NCI-H748 (cell line): Measurements from ENCODE around the gene TSHR.
A peak's percentile ranks its signal among the peaks of the same experiment; 100 is the strongest.

ENCODE experiments used
- DNase-seq: peaks from one replicate; lab custom pipeline; 2025; ENCODE audit not compliant: unreplicated experiment; lab: John Stamatoyannopoulos, UW

The TSHR gene

GRCh38 chr14:81132468-81132867 is 177.0 kb downstream of the TSHR start:
- peak; percentile 81 for DNase-seq

DNA sequence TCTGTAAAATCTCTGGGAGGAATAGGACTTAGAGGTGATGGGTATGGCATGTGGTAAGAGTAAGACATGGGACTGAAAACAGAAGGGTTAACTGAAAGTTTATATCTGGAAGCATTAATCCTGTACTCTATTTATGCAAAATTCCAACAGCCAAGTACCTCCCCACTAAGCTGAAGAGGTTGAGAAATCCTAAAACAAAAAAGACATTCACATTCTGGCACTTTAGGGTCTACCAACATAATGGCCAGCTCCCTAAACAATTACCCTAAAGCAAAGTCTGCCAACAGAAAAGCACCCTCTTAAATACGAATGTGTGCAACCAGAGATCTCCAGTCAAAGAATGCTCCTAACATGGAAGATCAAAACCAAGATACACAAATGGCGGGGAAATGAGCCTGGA is 178.0 kb downstream of the TSHR start:
- DNase-seq: no peak

- no peak for DNase-seq
Measured at GRCh38 chr14:81137316-81137715, 181.9 kb downstream of the TSHR start.

- DNase-seq: no peak
Measured at GRCh38 chr14:81138429-81138828, 183.0 kb downstream of the TSHR start.

DNA sequence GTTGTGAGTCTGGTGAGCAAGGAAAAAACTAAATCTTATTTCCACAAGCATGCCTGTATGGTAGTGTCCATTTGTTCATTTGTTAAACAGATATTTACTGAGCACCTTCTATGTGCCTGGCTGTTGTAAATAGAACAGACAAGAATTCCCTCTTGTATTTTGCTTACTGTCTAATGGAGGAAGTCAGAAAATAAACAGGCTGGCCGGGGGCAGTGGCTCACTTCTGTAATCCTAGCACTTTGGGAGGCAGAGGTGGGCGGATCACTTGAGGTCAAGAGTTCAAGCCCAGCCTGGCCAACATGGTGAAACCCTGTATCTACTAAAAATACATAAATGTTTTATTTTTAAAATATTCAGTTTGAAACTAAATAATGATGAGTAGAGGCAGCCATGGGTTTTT is 186.0 kb downstream of the TSHR start:
- DNase-seq: no peak

DNA sequence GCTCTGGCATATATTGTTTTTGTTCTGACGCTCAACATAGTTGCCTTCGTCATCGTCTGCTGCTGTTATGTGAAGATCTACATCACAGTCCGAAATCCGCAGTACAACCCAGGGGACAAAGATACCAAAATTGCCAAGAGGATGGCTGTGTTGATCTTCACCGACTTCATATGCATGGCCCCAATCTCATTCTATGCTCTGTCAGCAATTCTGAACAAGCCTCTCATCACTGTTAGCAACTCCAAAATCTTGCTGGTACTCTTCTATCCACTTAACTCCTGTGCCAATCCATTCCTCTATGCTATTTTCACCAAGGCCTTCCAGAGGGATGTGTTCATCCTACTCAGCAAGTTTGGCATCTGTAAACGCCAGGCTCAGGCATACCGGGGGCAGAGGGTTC is 188.4 kb downstream of the TSHR start:
- no peak for DNase-seq

- DNase-seq: peak; percentile 19
Measured at GRCh38 chr14:81144824-81145603, 189.6 kb downstream of the TSHR start.

- DNase-seq: peak; percentile 14
Measured at GRCh38 chr14:81147140-81147897, 191.9 kb downstream of the TSHR start.

DNA sequence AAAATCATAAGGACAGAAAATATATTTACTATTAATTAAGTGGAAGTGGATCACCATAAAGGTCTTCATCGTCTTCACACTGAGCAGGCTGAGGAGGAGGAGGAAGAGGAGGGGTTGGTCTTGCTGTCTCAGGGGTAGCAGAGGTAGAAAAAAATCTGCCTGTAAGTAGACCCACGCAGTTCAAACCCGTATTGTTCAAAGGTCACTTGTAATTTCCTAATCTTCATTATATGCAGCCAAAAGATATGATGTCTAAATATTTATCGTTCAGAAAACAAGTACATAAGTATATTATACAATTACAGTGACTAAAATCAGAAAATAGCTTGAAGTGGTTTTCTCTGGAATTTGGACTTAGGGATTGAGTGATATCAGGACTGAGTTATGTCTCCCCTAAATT is 193.2 kb downstream of the TSHR start:
- no peak for DNase-seq

GRCh38 chr14:81153187-81153586 is 197.8 kb downstream of the TSHR start:
- no peak for DNase-seq

GRCh38 chr14:81157431-81157830 is 202.0 kb downstream of the TSHR start:
- no peak for DNase-seq

DNA sequence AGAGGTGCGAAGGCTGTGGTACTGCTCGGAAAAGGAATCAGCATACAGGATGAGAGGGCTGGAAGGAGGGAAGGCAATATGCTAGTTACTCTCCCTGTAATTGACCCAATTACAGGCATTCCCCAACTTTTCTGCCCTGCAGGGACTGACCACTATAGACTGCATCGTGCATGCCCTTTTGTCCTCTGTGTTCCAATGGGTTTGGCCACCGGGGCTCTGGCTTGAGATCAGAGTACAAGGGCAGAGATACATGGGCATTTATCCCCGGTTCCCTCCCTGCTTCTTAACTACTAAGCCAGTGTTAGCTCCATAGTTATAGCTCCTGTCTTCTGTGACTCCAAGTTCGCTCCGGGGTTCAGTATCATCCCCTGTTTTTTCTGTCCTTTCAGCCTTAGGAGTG is 205.7 kb downstream of the TSHR start:
- no peak for DNase-seq

DNA sequence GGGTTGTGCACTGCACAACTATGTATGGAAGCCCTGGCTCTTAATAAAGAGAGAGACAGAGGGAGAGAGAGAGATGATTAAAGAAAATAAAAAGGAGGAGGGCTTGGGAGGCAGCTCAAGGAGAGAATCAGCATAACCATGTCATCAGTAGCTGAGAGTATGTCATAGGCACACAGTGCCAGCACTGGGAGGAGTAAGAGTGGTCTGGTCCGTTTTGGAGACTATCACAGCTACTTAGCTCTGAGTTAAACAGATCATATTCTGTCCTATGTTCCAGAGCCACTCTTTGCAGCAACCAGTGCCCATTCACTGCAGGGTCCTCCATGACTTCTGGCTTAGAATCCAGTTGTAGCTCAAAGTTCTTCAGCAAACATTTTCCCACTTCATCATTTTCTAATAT is 206.3 kb downstream of the TSHR start:
- DNase-seq: no peak

DNA sequence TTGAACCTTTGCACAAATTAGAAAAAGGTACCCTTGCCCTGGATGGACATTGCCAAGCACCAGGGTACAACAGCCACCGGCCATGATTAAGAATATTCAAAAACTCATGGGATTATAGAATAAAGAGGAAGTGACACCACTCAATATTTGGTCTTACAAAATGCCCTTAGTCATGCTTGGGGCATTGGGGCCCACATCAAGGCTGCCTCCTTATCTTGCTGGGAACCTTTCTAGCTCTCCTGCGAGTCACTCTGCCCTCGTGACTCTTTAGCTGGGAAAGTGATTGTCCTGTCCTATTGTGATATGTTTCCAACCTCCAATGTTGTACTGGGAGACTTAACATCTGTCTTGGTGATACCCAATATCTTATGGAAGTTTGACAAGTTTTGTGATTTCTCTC is 207.5 kb downstream of the TSHR start:
- DNase-seq: no peak

DNA sequence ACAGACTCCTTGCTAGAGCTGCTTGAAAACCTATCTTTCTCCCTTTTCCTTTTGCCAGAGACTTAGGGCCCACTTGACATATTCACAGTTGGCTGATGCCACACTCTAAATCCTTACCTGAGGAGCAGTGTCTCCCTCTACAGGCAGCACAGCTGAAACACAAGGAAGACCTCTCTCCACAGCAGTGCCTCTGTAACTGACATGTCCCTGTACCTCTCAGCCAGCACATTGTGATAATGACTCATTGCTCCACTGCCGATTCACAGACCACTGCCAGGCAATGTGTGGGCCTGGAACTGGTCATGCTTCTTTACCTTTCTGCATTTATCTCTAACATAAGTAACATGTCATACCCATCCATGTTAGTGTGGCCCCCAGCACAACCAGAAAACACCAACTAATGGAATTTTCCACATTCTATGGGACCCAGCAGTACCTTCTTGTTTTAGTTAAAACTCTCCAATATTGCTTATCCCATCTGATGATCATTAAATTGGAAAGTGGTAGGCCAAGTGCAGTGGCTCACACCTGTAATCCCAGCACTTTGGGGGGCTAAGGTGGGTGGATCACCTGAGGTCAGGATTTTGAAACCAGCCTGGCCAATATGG is 208.8 kb downstream of the TSHR start:
- DNase-seq: peak; percentile 82

DNA sequence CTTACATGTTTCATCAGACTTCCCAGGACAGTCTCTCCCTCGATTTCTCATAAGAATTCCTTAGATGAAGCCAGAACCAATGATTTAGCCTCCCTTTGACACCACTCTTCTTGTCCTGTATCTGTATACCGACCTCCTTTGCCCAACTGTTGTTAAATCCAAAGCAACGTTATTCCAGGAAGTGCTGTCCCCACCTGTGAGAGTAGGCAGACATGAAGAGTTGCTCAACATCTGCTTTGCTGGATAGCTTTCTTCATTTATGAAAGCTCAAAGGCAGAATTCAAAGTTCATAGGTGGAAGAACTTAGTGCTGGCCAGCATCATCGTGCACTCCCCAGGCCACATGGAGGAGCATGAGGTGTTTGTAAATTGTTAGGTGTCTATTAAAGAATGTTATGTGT is 209.8 kb downstream of the TSHR start:
- DNase-seq: no peak

GRCh38 chr14:81166121-81166520 is 210.7 kb downstream of the TSHR start:
- no peak for DNase-seq

DNA sequence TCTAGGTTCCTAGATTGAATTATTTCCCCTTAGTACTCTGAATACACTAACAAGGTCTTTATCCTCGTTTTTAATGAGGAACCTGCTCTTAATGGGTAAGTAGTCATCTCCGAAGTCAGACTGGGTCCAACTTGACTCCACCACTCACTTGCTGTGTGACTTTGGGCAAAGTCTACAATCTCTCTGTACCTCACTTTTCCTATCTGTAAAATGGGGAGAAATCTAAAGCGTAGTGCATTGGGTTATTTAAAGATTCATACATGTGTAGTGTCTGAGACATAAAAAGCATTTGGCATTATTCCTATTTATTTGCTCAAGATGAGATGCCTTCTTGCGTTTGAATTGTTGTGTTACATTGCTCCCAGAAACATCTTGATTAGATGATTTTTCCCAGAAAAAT is 213.8 kb downstream of the TSHR start:
- DNase-seq: no peak

DNA sequence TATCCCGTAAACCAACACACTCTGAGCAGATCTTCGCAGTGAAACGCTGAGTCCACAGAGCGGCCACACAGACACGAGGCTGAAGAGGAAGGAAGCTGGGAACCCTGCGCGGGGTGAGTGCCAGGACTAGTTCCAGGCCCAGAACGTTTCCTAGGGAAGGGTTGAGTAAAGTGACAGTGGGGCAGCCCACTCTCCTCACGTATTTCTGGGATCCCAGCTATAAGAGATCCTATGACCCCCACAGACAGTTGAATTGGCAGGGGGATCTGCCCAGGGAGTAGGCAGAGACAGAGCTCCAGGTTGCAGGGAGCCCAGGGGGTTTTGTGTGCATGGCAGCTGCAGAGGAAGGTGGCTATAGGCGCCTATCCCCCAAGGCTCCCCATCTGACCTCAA is 214.3 kb downstream of the TSHR start:
- DNase-seq: no peak

GRCh38 chr14:81170104-81170828 is 214.8 kb downstream of the TSHR start:
- DNase-seq: peak; percentile 93

DNA sequence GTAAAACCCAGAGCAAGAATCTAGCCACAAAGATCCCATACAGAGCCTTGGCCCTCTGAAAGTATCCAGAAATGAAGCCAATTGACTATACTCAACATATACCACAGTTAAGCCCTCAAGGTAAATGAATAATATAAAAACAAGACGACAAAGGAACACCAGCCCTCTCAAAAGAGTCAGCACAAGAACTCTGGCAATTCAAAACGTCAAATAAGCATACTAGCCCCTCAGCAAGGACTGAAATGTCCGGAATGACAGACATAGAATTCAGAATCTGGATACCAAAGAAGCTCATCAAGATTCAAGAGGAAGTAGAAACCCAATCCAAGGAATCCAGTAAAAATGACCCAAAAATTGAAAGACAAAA is 215.4 kb downstream of the TSHR start:
- no peak for DNase-seq

DNA sequence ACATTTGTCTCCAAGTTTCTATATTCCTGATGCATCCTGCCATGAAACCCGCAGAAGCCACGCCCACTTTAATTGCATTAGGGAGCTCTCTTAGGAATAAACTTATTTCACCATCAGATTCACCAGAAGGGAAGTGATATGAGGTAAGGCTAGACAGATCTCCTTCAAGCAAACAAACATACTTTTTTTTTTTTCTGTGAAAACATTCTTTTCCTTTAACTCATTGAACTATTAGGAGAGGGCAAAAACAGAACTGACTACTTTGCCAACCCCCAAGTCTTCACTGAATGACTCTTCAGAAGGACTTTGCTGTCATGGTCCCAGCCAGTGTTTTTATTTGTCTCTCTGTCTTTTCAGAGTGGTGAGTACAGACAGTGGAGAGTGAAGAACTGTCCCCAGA is 216.9 kb downstream of the TSHR start:
- DNase-seq: no peak
